Endothelial cell of umbilical vein (primary cell): ENCODE data around the gene NUDT9.
"Not testable (repeated sequence)": the region's sequence is repeated elsewhere in the genome, so short reads cannot be mapped to it uniquely, and the experiment has no call there.

ENCODE experiments used
- CTCF ChIP-seq, 2 donors: IDR thresholded peaks; 1 replicate in 1 of 2; 2 replicates in 1 of 2; pipeline ENCODE4 v1.5.1; 2011; ENCODE audit warnings: low read length in 2 of 2, mild to moderate bottlenecking in 2 of 2, moderate library complexity in 2 of 2, control low read depth in 1 of 2, inconsistent platforms in 1 of 2, low read depth in 1 of 2; ENCODE audit not compliant: insufficient read depth in 1 of 2; ENCODE audit errors: extremely low read depth in 1 of 2
- POLR2A ChIP-seq: IDR thresholded peaks from 2 replicates; pipeline ENCODE4 v1.6.1; 2012; ENCODE audit warnings: low read depth, mild to moderate bottlenecking, control low read depth, low read length
- POLR2AphosphoS5 ChIP-seq: IDR thresholded peaks from 2 replicates; pipeline ENCODE4 v1.6.1; 2012; ENCODE audit warnings: low read depth, mild to moderate bottlenecking, control low read depth, low read length, moderate library complexity; ENCODE audit not compliant: insufficient read depth

DNA sequence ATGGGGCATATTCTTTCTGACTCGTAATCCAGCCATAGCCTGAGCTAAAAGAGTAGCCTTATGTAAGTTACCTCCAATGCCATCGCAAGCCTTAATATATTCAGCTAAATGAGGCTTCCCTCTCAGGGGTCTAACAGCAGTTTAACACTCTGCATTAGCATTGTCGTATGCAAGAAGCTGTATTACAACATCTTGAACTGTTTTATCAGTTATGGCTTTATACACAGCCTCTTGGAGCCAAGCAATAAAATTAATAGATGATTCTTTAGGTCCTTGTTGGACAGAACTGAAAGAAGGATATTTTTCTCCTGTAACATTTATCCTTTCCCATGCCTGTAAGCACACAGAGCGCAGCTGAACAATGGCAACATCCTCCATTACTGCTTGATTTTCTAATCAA is 15.5 kb upstream of the NUDT9 start:
- TF ChIP-seq CTCF (IDR thresholded peaks at IDR 0.05; ENCODE audit: extremely low read depth in 1 of 2, insufficient read depth in 1 of 2, low read depth in 1 of 2, low read length in 2 of 2); POLR2A; POLR2AphosphoS5: not testable (repeated sequence)
